Body of pancreas (tissue), 4 donors: ENCODE data around the gene ST3GAL3. TPM values are rescaled to one million over a fixed set of nuclear protein-coding genes. Genes with fewer than 3 reads are reported as not detected.

ENCODE experiments used
- ATAC-seq: fragments of 150-250 bp; one replicate; pipeline ENCODE4 v1.9.1; 2016
- DNase-seq, 4 donors: peaks; one replicate each; pipeline ENCODE4 v3.0.0-alpha.2; 2019
- H3K27ac ChIP-seq, 4 donors: fragments of 200-600 bp; sonication (generic); 1 replicate in 3 of 4; 2 replicates in 1 of 4; pipeline versions ENCODE4 v1.5.1 to v1.6.1; 2016 to 2019; ENCODE audit warnings: mild to moderate bottlenecking in 1 of 4, mixed read lengths in 1 of 4, moderate library complexity in 1 of 4
- H3K27me3 ChIP-seq, 2 donors: fragments of 200-600 bp; sonication (generic); one replicate each; pipeline ENCODE4 v1.6.0; 2016; ENCODE audit warnings: mild to moderate bottlenecking in 1 of 2
- H3K36me3 ChIP-seq, 2 donors: fragments of 200-600 bp; sonication (generic); replicated peaks in 1 of 2; 2 replicates each; pipeline ENCODE4 v1.5.1; 2016; ENCODE audit warnings: low read depth in 2 of 2; ENCODE audit not compliant: insufficient read depth in 1 of 2
- H3K4me1 ChIP-seq: fragments of 200-600 bp; sonication (generic); one replicate; pipeline ENCODE4 v1.6.0; 2016
- H3K4me3 ChIP-seq, 2 donors: fragments of 200-600 bp; sonication (generic); 1 replicate in 1 of 2; 2 replicates in 1 of 2; pipeline ENCODE4 v1.5.1; 2016 to 2019
- H3K9me3 ChIP-seq, 3 donors: fragments of 200-600 bp; sonication (generic); 1 replicate in 2 of 3; 2 replicates in 1 of 3; pipeline ENCODE4 v1.5.1; 2016
- POLR2A ChIP-seq, 3 donors: fragments of 450-650 bp; IDR thresholded peaks; one replicate each; pipeline ENCODE4 v1.6.1; 2016; ENCODE audit warnings: antibody characterized with exemption in 3 of 3, mild to moderate bottlenecking in 2 of 3
- WGBS, 2 donors: methylation state at CpG; one replicate each; pipeline ENCODE4 v1.1.5; 2017; 5-methylcytosine and 5-hydroxymethylcytosine counted together
- intact Hi-C: fragments of 100-400 bp; cut with DNase I; formaldehyde crosslinking; loops from one replicate; pipeline ENCODE4 v1.15.1; 2023
- total RNA-seq, 2 donors: library from RNA; depleted of rRNA; stranded (reverse); fragments of >200 nt; gene quantifications; one replicate each; pipeline ENCODE4 v1.1.0, GENCODE V29; 2016
- TF ChIP-seq, protein P1 (sequence below), 7 experiments: fragments of 450-650 bp in 4 of 7; fragments of 200-600 bp in 3 of 7; sonication (generic) in 3 of 7; IDR thresholded peaks; one replicate each; pipeline ENCODE4 v1.5.1; 2016 to 2019; ENCODE audit warnings: antibody characterized with exemption in 7 of 7

Gene ST3GAL3
- total RNA-seq, 2 donors from 2014 or later: 14.5 to 15.2 TPM

DNA sequence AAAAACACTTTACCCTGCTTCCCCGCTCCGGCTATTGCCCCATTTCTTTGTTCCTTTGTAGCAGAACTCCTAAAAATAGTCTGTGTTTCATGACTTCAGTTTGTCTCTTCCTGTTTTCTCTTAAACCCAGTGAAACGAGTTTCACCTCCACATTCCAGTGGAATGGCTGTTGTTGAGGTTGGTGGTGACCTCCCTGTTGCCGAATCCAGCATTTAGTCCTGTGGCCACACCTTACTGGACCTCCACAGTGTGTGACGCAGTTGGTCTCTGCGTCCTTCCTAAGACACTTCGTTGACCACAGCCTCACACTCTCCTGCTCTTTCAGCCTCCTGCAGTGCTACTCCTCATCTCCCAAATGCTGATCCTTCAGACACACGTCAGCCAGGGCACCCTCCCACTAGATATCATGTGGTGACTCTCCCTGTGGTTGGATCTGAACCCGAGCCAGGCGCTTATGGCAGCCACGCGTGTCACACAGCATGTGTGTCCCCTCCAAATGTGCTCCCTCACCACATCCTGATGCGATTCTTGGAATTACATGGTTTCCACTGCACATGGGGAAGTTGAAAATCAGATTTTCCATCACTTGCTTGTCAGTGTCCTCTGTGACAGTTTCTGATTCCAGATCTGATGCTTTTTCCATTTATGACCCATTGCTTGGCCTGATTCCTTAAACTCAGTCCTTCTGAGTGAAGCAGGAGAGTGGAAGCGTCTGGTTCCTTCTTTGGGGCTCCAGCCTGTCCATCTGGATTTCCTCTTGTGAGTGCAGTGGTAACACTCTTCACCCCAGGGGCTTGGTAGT is 127.1 kb downstream of the ST3GAL3 start:
- H3K36me3 ChIP-seq: no peaks in the 10 kb centered on the region
- no peaks in the 10 kb centered on the region for H3K27me3 ChIP-seq
- 76 to 90% methylated on average over 14 of the region's 14 CpGs for WGBS, 2 donors
- intact Hi-C loops: no loop called here
- DNase-seq: peak in 1 of 4 donors; percentile 25
- H3K4me3 ChIP-seq: no peak overlapping the region
- H3K4me1 ChIP-seq: no peaks in the 10 kb centered on the region
- TF ChIP-seq, protein P1, sequence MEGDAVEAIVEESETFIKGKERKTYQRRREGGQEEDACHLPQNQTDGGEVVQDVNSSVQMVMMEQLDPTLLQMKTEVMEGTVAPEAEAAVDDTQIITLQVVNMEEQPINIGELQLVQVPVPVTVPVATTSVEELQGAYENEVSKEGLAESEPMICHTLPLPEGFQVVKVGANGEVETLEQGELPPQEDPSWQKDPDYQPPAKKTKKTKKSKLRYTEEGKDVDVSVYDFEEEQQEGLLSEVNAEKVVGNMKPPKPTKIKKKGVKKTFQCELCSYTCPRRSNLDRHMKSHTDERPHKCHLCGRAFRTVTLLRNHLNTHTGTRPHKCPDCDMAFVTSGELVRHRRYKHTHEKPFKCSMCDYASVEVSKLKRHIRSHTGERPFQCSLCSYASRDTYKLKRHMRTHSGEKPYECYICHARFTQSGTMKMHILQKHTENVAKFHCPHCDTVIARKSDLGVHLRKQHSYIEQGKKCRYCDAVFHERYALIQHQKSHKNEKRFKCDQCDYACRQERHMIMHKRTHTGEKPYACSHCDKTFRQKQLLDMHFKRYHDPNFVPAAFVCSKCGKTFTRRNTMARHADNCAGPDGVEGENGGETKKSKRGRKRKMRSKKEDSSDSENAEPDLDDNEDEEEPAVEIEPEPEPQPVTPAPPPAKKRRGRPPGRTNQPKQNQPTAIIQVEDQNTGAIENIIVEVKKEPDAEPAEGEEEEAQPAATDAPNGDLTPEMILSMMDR (IDR thresholded peaks at IDR 0.05): no peak
- TF ChIP-seq POLR2A (IDR thresholded peaks at IDR 0.05): no peak
- ATAC-seq: no peak
- H3K27ac ChIP-seq: peak overlapping the region in 1 of 4 donors; percentile 2
- H3K9me3 ChIP-seq: no peaks in the 10 kb centered on the region

DNA sequence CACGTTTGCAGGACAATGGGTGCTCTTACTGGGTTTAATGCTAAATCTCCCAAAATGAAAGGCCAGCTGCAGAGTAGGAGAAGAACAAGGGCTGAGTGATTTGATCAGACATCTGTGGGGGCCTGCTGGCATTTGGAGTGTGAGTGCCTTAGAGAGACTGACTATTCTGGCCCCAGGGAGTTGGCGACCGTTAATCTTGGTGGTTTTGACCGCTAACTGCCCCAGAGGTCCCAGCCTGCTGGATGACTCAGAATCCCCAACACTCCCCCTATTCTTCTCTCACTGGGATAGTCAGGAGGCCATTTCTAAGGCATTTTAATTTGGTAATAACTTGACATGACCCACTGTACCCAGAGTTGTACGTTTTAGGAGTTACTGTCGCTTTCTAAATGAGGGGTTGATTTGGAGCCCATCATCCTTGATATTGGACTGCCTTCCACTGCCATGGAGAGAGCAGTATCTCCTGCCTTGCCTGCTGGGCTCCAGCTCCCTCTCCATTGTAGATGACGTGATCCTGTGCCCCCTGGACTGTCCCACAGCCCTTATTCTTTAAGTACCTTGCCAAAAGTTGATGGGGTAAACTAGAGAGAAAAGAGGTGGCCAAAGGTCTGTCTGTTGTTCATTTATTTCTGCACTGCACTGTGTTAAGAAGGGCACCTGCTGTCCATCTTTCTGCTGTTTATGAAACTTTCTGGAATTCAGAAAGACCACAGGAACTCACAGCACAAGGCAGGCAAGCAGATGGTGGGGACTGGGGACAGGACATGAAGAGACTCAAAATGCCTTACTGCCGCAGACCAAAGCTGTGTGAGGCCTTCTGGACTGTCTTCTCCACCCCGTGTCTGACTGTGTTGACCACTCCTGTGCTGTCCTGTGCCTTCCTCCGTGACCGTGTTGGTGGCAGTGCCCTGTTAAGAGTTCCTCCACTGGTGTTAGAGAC is 128.0 kb downstream of the ST3GAL3 start:
- Histone ChIP-seq H3K27me3 (no peaks in the 10 kb centered on the region), H3K36me3 (no peaks in the 10 kb centered on the region), H3K4me3 (no peak overlapping the region), H3K4me1 (no peaks in the 10 kb centered on the region), H3K27ac (no peak overlapping the region), H3K9me3 (no peaks in the 10 kb centered on the region)
- 81 to 92% methylated on average over 11 of the region's 11 CpGs for WGBS, 2 donors
- peak in 1 of 4 donors; percentile 27 for DNase-seq
- TF ChIP-seq, protein P1 (IDR thresholded peaks at IDR 0.05): no peak
- no peak for TF ChIP-seq POLR2A (IDR thresholded peaks at IDR 0.05)
- no peak for ATAC-seq
- intact Hi-C loops: no loop called here

DNA sequence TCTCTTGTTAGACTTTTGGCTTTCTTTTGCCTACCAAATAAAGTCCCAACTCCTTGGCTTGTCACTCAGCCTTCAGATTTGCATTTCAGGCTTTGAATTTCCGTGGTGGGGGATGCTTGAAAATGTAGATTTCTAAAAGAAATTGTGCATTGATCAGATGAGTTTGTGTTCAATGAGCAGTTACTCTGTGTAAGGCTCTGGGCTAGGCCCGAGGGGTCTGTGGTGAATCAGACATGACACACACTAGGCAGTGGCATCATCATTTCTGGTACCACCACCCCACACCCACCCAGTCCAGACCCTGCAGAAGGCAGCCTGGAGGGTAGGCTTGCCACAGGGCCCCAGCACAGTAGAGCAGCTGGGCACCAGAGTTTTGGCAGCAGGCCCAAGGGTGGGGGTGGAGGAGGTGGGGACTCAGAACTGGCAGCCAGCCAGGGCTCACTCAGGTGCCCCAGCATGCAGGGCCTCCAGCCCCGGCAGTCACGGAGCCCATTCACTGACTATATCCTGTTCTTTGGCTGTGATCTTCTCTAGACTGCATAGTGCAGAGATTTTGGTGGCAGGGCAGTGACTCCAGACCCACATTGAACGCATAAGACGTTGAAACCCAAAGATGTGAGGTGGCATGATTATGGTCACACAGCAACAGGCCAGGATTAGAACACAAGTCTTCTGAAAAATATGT is 129.1 kb downstream of the ST3GAL3 start:
- TF ChIP-seq, protein P1 (IDR thresholded peaks at IDR 0.05): no peak
- no peak for TF ChIP-seq POLR2A (IDR thresholded peaks at IDR 0.05)
- Histone ChIP-seq H3K4me3 (no peak overlapping the region), H3K27me3 (no peaks in the 10 kb centered on the region), H3K4me1 (no peaks in the 10 kb centered on the region), H3K27ac (no peak overlapping the region), H3K36me3 (no peaks in the 10 kb centered on the region), H3K9me3 (no peaks in the 10 kb centered on the region)
- ATAC-seq (no peak), DNase-seq (peak; percentile 40 to 72 (median 60))
- intact Hi-C loops: no loop called here
- WGBS, 2 donors: 49 to 56% methylated on average over 6 of the region's 6 CpGs

DNA sequence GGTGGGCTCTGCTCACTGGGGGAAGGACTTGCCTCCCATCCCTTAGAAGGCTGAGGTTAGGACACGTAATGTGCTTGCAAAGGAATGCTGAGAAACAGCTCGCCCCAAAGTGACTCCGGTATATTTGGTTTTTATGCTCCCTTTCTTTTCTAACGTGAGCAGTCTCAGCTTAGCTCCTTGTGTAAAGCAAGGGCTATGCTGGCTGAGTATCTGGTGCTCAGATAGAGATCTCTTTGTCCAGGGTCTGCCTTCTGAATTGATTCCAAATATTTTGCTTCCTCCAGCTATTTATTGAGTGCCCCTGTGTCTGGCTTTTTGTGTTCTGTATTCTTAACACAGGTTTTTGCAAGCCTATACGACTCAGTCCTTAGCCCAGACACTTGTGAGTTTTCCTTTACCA is 131.7 kb downstream of the ST3GAL3 start:
- DNase-seq (no peak), ATAC-seq (no peak)
- Histone ChIP-seq H3K4me3 (no peak overlapping the region), H3K27me3 (no peaks in the 10 kb centered on the region), H3K4me1 (no peaks in the 10 kb centered on the region), H3K27ac (no peak overlapping the region), H3K9me3 (no peaks in the 10 kb centered on the region), H3K36me3 (no peaks in the 10 kb centered on the region)
- TF ChIP-seq, protein P1 (IDR thresholded peaks at IDR 0.05): no peak
- no peak for TF ChIP-seq POLR2A (IDR thresholded peaks at IDR 0.05)
- WGBS, 2 donors: 79 to 86% methylated on average over 5 of the region's 5 CpGs
- intact Hi-C loops: no loop called here
